Suprapubic skin (tissue), 4 donors: Measurements from ENCODE around the gene LUM. TPM values are rescaled to one million over a fixed set of nuclear protein-coding genes. Genes with fewer than 3 reads are reported as not detected.

Source experiments
- DNase-seq, 2 donors: peaks; one replicate each; pipeline ENCODE4 v3.0.0-alpha.2; 2019; ENCODE audit warnings: low spot score in 2 of 2
- H3K27ac ChIP-seq: fragments of 200-600 bp; sonication (generic); one replicate; pipeline ENCODE4 v1.5.1; 2019
- H3K27me3 ChIP-seq: fragments of 200-600 bp; sonication (generic); one replicate; pipeline ENCODE4 v1.5.1; 2019
- H3K36me3 ChIP-seq: fragments of 200-600 bp; sonication (generic); one replicate; pipeline ENCODE4 v1.5.1; 2019
- H3K4me1 ChIP-seq: fragments of 200-600 bp; sonication (generic); one replicate; pipeline ENCODE4 v1.5.1; 2019
- H3K4me3 ChIP-seq: fragments of 200-600 bp; sonication (generic); one replicate; pipeline ENCODE4 v1.5.1; 2019; ENCODE audit warnings: mild to moderate bottlenecking
- H3K9me3 ChIP-seq: fragments of 200-600 bp; sonication (generic); one replicate; pipeline ENCODE4 v1.5.1; 2019
- EP300 ChIP-seq: sonication (generic); formaldehyde crosslinking; IDR thresholded peaks from one replicate; pipeline ENCODE4 v1.6.1; 2017; ENCODE audit warnings: antibody characterized with exemption
- POLR2A ChIP-seq, 2 donors: fragments of 450-650 bp; IDR thresholded peaks; one replicate each; pipeline ENCODE4 v1.6.1; 2017; ENCODE audit warnings: antibody characterized with exemption in 2 of 2, mild to moderate bottlenecking in 2 of 2, moderate library complexity in 2 of 2
- POLR2AphosphoS5 ChIP-seq, 3 donors: sonication (generic); formaldehyde crosslinking; IDR thresholded peaks; one replicate each; pipeline ENCODE4 v1.6.1; 2017; ENCODE audit warnings: antibody characterized with exemption in 3 of 3
- WGBS: methylation state at CpG from one replicate; pipeline ENCODE4 v1.1.5; 2018; 5-methylcytosine and 5-hydroxymethylcytosine counted together
- total RNA-seq, 4 donors: library from RNA; depleted of rRNA; stranded (reverse); fragments of >200 nt; gene quantifications; one replicate each; pipeline ENCODE4 v1.1.0, GENCODE V29; 2016
- TF ChIP-seq, protein P1 (sequence below), 2 donors: fragments of 200-600 bp in 1 of 2; fragments of 450-650 bp in 1 of 2; sonication (generic) in 1 of 2; IDR thresholded peaks; one replicate each; pipeline ENCODE4 v1.5.1; 2016 to 2019; ENCODE audit warnings: antibody characterized with exemption in 2 of 2, mild to moderate bottlenecking in 1 of 2, moderate library complexity in 1 of 2

The LUM gene
- total RNA-seq, 4 donors from 2014 or later: 7.5 to 26.0 (median 14.1) TPM

DNA sequence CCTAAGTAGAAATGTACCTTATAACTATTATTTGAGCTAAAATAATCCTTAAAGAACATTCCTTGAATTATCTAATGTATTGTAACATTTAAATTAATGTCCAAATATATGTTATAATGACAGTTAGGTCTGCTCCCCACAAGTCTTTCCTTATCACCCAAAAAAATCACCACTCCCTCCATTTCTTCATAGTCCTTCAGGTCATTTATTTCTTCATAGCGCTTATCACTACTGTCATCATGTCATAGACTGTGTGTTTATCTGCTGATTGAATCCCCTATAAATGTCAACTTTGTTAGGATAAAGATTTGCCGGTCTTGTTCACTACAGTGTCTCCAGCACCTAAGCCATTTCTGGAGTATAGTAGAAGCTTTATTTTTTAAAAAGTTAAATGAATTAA is 12.0 kb downstream of the LUM start:
- WGBS: 44% methylated on average over 2 of the region's 2 CpGs
- H3K9me3 ChIP-seq: no peaks in the 10 kb centered on the region
- peak overlapping the region; percentile 42 for H3K27ac ChIP-seq
- H3K27me3 ChIP-seq: no peaks in the 10 kb centered on the region
- no peak overlapping the region for H3K4me3 ChIP-seq
- no peaks in the 10 kb centered on the region for H3K36me3 ChIP-seq
- no peak for DNase-seq
- TF ChIP-seq POLR2A (IDR thresholded peaks at IDR 0.05) (no peak), EP300 (no peak), POLR2AphosphoS5 (IDR thresholded peaks at IDR 0.05) (no peak)
- TF ChIP-seq, protein P1, sequence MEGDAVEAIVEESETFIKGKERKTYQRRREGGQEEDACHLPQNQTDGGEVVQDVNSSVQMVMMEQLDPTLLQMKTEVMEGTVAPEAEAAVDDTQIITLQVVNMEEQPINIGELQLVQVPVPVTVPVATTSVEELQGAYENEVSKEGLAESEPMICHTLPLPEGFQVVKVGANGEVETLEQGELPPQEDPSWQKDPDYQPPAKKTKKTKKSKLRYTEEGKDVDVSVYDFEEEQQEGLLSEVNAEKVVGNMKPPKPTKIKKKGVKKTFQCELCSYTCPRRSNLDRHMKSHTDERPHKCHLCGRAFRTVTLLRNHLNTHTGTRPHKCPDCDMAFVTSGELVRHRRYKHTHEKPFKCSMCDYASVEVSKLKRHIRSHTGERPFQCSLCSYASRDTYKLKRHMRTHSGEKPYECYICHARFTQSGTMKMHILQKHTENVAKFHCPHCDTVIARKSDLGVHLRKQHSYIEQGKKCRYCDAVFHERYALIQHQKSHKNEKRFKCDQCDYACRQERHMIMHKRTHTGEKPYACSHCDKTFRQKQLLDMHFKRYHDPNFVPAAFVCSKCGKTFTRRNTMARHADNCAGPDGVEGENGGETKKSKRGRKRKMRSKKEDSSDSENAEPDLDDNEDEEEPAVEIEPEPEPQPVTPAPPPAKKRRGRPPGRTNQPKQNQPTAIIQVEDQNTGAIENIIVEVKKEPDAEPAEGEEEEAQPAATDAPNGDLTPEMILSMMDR (IDR thresholded peaks at IDR 0.05): no peak
- no peaks in the 10 kb centered on the region for H3K4me1 ChIP-seq

DNA sequence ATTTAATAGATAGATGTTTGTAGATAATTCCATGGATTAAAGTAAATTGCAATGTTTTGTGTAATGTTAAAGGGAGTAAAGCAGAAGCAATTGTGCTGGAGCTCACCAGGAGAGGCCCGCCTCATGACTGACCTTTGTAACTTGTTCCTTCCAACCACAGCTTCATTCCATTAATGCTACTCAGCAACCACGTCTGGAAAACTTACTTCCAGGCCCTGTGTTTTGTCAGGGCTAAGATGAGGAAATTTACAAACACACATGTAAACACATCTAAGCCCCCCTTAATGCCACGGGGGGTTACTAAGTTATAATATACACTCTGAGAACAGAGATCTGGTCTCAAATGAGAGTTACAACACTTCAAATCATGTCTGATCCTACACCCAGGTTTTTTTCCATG is 12.4 kb downstream of the LUM start:
- no peak overlapping the region for H3K4me3 ChIP-seq
- H3K4me1 ChIP-seq: no peaks in the 10 kb centered on the region
- no peaks in the 10 kb centered on the region for H3K9me3 ChIP-seq
- WGBS: 26% methylated on average over 3 of the region's 3 CpGs
- H3K36me3 ChIP-seq: no peaks in the 10 kb centered on the region
- peak in 1 of 2 donors; percentile 58 for DNase-seq
- peak overlapping the region; percentile 42 for H3K27ac ChIP-seq
- no peaks in the 10 kb centered on the region for H3K27me3 ChIP-seq
- TF ChIP-seq, protein P1 (IDR thresholded peaks at IDR 0.05): no peak
- TF ChIP-seq POLR2A (IDR thresholded peaks at IDR 0.05) (no peak), POLR2AphosphoS5 (IDR thresholded peaks at IDR 0.05) (peak in 1 of 3 donors; percentile 32), EP300 (no peak)

DNA sequence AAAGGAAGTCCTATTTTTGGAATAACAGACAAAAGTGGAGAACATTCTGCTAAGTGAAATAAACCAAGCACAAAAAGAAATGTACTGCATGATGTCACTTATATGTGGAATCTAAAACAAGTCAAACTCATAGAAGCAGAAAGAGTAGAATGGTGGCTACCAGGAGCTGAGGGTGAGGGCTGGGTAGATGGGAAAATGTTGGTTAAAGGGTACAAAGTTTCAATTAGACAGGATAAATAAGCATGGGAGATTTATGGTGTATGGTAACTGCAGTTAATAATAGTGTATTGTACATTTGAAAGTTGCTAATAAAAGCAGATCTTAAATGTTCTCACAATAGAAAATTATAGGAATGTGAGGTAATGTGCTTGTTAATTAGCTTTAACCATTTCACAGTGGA is 12.8 kb downstream of the LUM start:
- DNase-seq: no peak
- Histone ChIP-seq H3K27ac (no peak overlapping the region), H3K4me3 (no peak overlapping the region), H3K36me3 (no peaks in the 10 kb centered on the region), H3K4me1 (no peaks in the 10 kb centered on the region), H3K9me3 (no peaks in the 10 kb centered on the region), H3K27me3 (no peaks in the 10 kb centered on the region)
- TF ChIP-seq, protein P1 (IDR thresholded peaks at IDR 0.05): no peak
- TF ChIP-seq POLR2A (IDR thresholded peaks at IDR 0.05): no peak
- TF ChIP-seq EP300: no peak
- no peak for TF ChIP-seq POLR2AphosphoS5 (IDR thresholded peaks at IDR 0.05)

DNA sequence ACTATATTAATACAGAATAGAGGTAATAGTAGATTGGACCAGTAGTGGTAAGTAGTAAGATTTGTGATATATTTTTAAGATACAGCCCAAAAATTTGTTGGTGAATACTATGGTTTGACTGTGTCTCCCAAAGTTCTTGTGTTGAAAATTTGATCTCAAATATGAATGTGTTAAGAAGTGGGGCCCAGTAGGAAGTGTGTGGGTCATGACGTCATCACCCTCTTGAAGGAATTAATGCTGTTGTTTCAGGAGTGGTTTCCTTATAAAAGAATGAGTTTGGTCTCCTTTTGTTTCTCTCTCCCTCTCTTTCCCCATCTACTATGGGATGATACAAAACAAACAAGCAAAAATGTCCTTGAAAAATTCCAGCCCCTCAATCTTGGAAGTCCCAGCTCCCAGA is 16.3 kb downstream of the LUM start:
- 85% methylated on average over 1 of the region's 1 CpG for WGBS
- TF ChIP-seq EP300 (no peak), POLR2A (IDR thresholded peaks at IDR 0.05) (no peak)
- no peak overlapping the region for H3K4me3 ChIP-seq
- H3K27ac ChIP-seq: no peak overlapping the region
- no peaks in the 10 kb centered on the region for H3K27me3 ChIP-seq
- no peak for DNase-seq
- H3K36me3 ChIP-seq: no peaks in the 10 kb centered on the region
- no peaks in the 10 kb centered on the region for H3K4me1 ChIP-seq
- peaks cover 4% of the 10 kb centered on the region for H3K9me3 ChIP-seq

DNA sequence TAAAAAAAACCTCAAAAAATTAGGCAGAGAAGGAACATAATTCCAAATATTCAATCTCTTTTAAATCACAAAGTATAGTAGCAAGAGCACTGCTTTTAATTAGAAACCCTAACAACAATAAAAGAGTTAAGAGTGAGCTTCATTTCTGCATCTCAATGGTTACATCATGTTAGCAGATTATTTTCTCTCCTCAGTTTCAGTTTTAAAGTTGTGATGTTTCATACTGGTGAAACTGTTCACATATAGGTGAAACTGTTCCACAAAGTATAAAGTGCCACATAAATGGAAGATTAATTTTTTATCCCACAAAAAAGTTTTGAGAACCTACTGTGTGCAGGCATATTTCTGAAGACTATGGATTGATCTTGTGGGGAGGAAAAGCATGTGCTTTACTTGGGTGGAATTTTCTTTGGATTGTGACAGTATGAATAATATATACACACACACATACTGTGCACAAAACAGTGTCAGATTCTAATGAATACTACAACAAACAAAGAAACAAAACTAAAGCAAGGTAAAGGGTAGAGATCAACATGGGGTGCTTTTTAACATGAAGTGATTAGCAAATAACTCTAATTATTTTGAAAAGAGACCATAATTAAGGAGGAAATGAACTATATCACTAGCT is 17.1 kb downstream of the LUM start:
- H3K27me3 ChIP-seq: no peaks in the 10 kb centered on the region
- no peaks in the 10 kb centered on the region for H3K4me1 ChIP-seq
- peaks cover 5% of the 10 kb centered on the region for H3K9me3 ChIP-seq
- no peak overlapping the region for H3K27ac ChIP-seq
- no peak overlapping the region for H3K4me3 ChIP-seq
- H3K36me3 ChIP-seq: no peaks in the 10 kb centered on the region
- no peak for TF ChIP-seq EP300
- TF ChIP-seq, protein P1 (IDR thresholded peaks at IDR 0.05): no peak
- no peak for TF ChIP-seq POLR2A (IDR thresholded peaks at IDR 0.05)
- TF ChIP-seq POLR2AphosphoS5 (IDR thresholded peaks at IDR 0.05): no peak
- DNase-seq: no peak

DNA sequence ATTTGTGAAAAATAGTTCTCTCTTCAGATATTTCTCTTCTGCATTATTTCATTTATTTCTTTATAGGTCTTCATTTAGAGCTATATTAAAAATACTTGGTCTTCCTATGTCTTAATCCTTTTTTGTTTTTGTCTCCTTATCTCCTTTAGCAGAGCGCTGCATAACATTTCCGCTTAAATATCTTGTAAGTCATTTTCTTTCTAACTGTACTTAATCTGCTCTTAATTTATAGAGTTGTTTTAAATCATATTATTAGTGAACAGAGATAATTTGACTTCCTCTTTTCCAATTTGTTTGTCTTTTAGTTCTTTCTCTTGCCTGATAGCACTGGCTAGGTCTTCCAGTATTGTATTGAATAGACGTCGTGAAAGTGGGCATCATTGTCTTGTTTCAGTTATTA is 18.0 kb downstream of the LUM start:
- 80% methylated on average over 4 of the region's 4 CpGs for WGBS
- H3K4me3 ChIP-seq: no peak overlapping the region
- H3K9me3 ChIP-seq: peaks cover 5% of the 10 kb centered on the region
- H3K4me1 ChIP-seq: no peaks in the 10 kb centered on the region
- no peak for TF ChIP-seq EP300
- TF ChIP-seq POLR2A (IDR thresholded peaks at IDR 0.05): no peak
- TF ChIP-seq, protein P1 (IDR thresholded peaks at IDR 0.05): no peak
- no peak for TF ChIP-seq POLR2AphosphoS5 (IDR thresholded peaks at IDR 0.05)
- H3K27ac ChIP-seq: no peak overlapping the region
- no peaks in the 10 kb centered on the region for H3K36me3 ChIP-seq
- no peaks in the 10 kb centered on the region for H3K27me3 ChIP-seq
- no peak for DNase-seq
